ENCODE data around the gene MED6. TPM values are rescaled to one million over a fixed set of nuclear protein-coding genes. Genes with fewer than 3 reads are reported as not detected.

The MED6 gene
- total RNA-seq, 1 donor from 2014 or later = 31.6 TPM

DNA sequence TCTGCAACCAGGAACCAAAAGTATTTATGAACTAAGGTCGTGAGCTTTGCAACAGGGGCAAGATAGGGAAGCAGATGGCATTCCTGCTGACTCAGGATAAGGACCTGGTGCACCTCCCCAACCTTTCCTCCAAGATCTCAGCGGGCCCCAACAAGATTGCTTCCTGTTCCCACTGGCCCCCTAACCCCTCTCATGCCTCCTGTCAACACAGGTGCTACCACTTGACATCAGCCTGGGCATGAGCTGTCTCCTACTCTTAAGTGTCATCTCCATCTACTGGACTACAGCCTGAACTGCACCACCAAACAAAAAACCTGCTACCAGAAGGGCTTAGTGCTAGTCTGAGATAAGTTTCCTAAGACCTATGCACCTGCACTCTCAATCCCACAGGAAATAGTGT is 32.7 kb downstream of the MED6 start:
- TF ChIP-seq, protein P1, sequence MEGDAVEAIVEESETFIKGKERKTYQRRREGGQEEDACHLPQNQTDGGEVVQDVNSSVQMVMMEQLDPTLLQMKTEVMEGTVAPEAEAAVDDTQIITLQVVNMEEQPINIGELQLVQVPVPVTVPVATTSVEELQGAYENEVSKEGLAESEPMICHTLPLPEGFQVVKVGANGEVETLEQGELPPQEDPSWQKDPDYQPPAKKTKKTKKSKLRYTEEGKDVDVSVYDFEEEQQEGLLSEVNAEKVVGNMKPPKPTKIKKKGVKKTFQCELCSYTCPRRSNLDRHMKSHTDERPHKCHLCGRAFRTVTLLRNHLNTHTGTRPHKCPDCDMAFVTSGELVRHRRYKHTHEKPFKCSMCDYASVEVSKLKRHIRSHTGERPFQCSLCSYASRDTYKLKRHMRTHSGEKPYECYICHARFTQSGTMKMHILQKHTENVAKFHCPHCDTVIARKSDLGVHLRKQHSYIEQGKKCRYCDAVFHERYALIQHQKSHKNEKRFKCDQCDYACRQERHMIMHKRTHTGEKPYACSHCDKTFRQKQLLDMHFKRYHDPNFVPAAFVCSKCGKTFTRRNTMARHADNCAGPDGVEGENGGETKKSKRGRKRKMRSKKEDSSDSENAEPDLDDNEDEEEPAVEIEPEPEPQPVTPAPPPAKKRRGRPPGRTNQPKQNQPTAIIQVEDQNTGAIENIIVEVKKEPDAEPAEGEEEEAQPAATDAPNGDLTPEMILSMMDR (IDR thresholded peaks at IDR 0.05; ENCODE audit: insufficient read depth, low read length, severe bottlenecking) = peak; percentile 66
- H3K4me3 ChIP-seq (ENCODE audit: low read depth, low read length) = no peak overlapping the region
- no peaks in the 10 kb centered on the region for H3K27me3 ChIP-seq (ENCODE audit: control insufficient read depth, insufficient read depth, low read length)
- DNase-seq (ENCODE audit: low read depth) (peak; percentile 53), FAIRE-seq (peak; percentile 60)
- H3K36me3 ChIP-seq (ENCODE audit: control insufficient read depth, insufficient read depth, low read length) = peaks cover 5% of the 10 kb centered on the region

DNA sequence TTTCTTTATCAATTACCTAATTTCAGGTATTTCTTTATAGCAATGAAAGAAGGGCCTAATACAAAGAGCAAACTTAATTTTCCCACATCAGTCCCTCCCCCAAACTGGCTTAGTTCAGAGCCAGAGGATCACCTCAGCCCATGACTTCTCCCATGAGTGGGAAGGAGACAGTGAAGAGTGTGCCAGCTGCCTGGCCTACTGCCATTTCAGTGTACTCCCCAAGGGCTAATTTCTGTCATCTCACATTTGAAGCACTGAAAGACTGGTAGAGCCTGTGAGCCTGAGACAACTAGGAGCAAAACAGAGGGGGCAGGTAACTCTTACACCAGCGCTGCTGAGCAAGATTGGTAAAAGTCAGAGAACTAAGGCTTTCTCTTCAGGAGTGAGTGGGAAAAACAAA is 36.6 kb downstream of the MED6 start:
- no peak for FAIRE-seq
- DNase-seq (ENCODE audit: low read depth) = no peak
- H3K36me3 ChIP-seq (ENCODE audit: control insufficient read depth, insufficient read depth, low read length) = peaks cover 5% of the 10 kb centered on the region
- no peaks in the 10 kb centered on the region for H3K27me3 ChIP-seq (ENCODE audit: control insufficient read depth, insufficient read depth, low read length)
- TF ChIP-seq, protein P1 (IDR thresholded peaks at IDR 0.05; ENCODE audit: insufficient read depth, low read length, severe bottlenecking) = no peak
- no peak overlapping the region for H3K4me3 ChIP-seq (ENCODE audit: low read depth, low read length)

DNA sequence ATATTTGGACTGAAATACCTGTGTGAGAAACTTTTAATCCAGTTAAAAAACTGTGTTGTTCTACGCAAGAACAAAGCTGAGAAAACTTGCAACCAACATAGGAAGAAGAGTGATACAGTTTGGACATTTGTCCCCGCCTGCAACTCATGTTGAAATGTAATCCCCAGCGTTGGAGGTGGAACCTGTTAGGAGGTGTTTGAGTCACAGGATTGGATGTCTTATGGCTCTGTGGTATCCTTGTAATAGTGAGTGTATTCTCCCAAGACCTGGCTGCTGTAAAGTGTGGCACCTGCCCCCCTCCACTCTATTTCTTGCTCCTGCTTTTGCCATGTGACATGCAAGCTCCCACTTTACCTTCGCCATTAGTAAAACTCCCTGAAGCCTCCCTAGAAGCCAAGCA is 37.0 kb downstream of the MED6 start:
- Histone ChIP-seq H3K4me3 (ENCODE audit: low read depth, low read length) (no peak overlapping the region), H3K36me3 (ENCODE audit: control insufficient read depth, insufficient read depth, low read length) (peaks cover 5% of the 10 kb centered on the region), H3K27me3 (ENCODE audit: control insufficient read depth, insufficient read depth, low read length) (no peaks in the 10 kb centered on the region)
- TF ChIP-seq, protein P1 (IDR thresholded peaks at IDR 0.05; ENCODE audit: insufficient read depth, low read length, severe bottlenecking) = no peak
- no peak for DNase-seq (ENCODE audit: low read depth)
- no peak for FAIRE-seq

DNA sequence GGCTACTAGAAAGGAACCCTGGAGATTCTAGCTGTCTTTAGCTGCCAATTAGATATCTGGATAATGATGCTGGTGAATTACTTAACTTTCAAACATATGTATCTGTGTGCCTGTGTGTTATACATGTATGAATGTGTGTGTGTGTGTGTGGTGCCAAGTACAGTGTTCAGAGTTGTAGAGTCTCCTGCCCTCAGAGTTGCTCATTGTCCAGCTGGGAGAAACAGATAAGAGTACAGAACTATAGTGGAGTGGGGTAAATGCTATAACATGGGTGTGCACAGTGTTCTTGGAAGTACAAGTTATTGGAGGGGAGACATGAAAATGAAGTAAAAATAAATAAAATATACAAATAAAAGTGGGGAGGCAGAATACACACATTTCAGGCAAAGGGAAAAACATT is 42.1 kb downstream of the MED6 start:
- TF ChIP-seq, protein P1 (IDR thresholded peaks at IDR 0.05; ENCODE audit: insufficient read depth, low read length, severe bottlenecking) = no peak
- Histone ChIP-seq H3K27me3 (ENCODE audit: control insufficient read depth, insufficient read depth, low read length) (no peaks in the 10 kb centered on the region), H3K4me3 (ENCODE audit: low read depth, low read length) (no peak overlapping the region), H3K36me3 (ENCODE audit: control insufficient read depth, insufficient read depth, low read length) (peaks cover under 1% of the 10 kb centered on the region)
- FAIRE-seq (no peak), DNase-seq (ENCODE audit: low read depth) (no peak)

DNA sequence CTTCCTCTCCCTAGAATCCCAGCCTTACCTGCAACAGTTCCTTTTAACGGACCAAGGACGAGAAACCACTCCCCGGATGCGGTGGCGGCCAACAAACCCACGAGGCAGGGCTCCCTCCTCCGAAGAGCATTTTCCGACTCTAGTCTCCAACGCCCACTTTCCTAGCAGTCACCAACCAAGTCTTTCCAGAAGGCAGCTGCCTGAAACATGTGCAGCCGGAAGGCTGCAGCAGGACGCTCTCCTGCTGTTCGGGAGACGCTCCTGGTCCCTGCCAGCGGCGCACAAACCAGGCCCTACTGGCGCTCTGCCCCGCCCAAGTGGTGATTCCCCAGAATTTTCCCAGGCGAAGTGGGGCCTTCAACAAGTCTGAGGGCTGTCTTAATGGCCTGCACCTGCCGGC is 44.6 kb downstream of the MED6 start:
- TF ChIP-seq, protein P1 (IDR thresholded peaks at IDR 0.05; ENCODE audit: insufficient read depth, low read length, severe bottlenecking) = no peak
- peak; percentile 26 for DNase-seq (ENCODE audit: low read depth)
- no peaks in the 10 kb centered on the region for H3K36me3 ChIP-seq (ENCODE audit: control insufficient read depth, insufficient read depth, low read length)
- FAIRE-seq = no peak
- H3K4me3 ChIP-seq (ENCODE audit: low read depth, low read length) = peak overlapping the region; percentile 10
- no peaks in the 10 kb centered on the region for H3K27me3 ChIP-seq (ENCODE audit: control insufficient read depth, insufficient read depth, low read length)

DNA sequence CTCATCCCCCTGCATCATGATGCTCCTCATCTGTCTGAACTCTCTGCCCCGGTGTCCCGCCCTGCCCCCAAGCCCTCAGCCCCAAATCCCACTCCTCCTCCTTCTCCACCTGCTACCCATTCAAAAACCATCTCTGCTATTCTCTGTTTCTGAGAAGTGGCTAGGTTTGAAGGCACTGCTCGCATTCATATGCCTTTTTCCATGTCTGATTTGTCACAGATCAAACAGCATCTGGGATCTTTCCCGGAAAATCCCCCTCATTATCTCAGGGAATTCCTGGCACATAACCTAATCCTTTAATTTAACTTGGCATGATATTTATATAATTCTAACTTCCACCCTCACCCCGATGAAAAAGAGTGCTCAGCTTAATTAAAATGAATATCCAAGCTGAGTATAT is 62.4 kb downstream of the MED6 start:
- Histone ChIP-seq H3K27me3 (ENCODE audit: control insufficient read depth, insufficient read depth, low read length) (no peaks in the 10 kb centered on the region), H3K4me3 (ENCODE audit: low read depth, low read length) (no peak overlapping the region), H3K36me3 (ENCODE audit: control insufficient read depth, insufficient read depth, low read length) (no peaks in the 10 kb centered on the region)
- TF ChIP-seq, protein P1 (IDR thresholded peaks at IDR 0.05; ENCODE audit: insufficient read depth, low read length, severe bottlenecking) = no peak
- FAIRE-seq = no peak
- no peak for DNase-seq (ENCODE audit: low read depth)
